ENCODE results near the gene ARHGAP24. TPM values are rescaled to one million over a fixed set of nuclear protein-coding genes. Genes with fewer than 3 reads are reported as not detected.

The ARHGAP24 gene
- total and polyA plus RNA-seq, 2 experiments from 2014 or later, result 5.1 to 8.6 TPM

GRCh38 chr4:85717351-85717750 is 242.4 kb downstream of the ARHGAP24 start:
- DNase-seq (ENCODE audit: low read depth in 1 of 2, low spot score in 1 of 2), result peak in 1 of 2 donors; percentile 38
- no peak overlapping the region for H3K27ac ChIP-seq
- H3K4me3 ChIP-seq, result no peak overlapping the region
- TF ChIP-seq, protein P1, sequence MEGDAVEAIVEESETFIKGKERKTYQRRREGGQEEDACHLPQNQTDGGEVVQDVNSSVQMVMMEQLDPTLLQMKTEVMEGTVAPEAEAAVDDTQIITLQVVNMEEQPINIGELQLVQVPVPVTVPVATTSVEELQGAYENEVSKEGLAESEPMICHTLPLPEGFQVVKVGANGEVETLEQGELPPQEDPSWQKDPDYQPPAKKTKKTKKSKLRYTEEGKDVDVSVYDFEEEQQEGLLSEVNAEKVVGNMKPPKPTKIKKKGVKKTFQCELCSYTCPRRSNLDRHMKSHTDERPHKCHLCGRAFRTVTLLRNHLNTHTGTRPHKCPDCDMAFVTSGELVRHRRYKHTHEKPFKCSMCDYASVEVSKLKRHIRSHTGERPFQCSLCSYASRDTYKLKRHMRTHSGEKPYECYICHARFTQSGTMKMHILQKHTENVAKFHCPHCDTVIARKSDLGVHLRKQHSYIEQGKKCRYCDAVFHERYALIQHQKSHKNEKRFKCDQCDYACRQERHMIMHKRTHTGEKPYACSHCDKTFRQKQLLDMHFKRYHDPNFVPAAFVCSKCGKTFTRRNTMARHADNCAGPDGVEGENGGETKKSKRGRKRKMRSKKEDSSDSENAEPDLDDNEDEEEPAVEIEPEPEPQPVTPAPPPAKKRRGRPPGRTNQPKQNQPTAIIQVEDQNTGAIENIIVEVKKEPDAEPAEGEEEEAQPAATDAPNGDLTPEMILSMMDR (IDR thresholded peaks at IDR 0.05; ENCODE audit: low read depth, low read length), result no peak
- H3K9me3 ChIP-seq (ENCODE audit: low read depth), result no peaks in the 10 kb centered on the region
- no peaks in the 10 kb centered on the region for H3K36me3 ChIP-seq
- H3K4me1 ChIP-seq (ENCODE audit: low read depth), result no peaks in the 10 kb centered on the region
- H3K27me3 ChIP-seq, result no peaks in the 10 kb centered on the region

DNA sequence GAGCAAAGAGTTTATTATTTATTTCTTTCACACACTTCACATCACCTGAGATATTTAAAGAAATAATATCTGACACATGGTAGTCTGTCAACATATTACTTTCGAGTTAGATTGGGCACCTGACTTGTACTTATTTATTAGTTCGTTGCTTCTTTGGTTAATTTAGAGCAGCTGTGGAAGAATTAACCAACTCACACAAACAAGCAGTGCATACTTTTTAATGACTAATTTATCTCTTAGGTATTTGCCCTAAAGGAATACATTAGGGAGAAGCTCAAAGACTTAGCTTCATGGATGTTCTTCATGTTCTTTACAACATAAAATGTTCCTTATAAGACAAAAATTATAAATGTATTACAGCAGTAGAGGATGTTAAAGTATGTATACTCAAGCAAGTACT is 242.9 kb downstream of the ARHGAP24 start:
- no peak for DNase-seq (ENCODE audit: low read depth in 1 of 2, low spot score in 1 of 2)
- H3K4me1 ChIP-seq (ENCODE audit: low read depth), result no peaks in the 10 kb centered on the region
- H3K36me3 ChIP-seq, result no peaks in the 10 kb centered on the region
- no peaks in the 10 kb centered on the region for H3K9me3 ChIP-seq (ENCODE audit: low read depth)
- TF ChIP-seq, protein P1 (IDR thresholded peaks at IDR 0.05; ENCODE audit: low read depth, low read length), result no peak
- H3K27ac ChIP-seq, result no peak overlapping the region
- H3K4me3 ChIP-seq, result no peak overlapping the region
- no peaks in the 10 kb centered on the region for H3K27me3 ChIP-seq

GRCh38 chr4:85720735-85721134 is 245.8 kb downstream of the ARHGAP24 start:
- TF ChIP-seq, protein P1 (IDR thresholded peaks at IDR 0.05; ENCODE audit: low read depth, low read length), result no peak
- DNase-seq (ENCODE audit: low read depth in 1 of 2, low spot score in 1 of 2), result peak in 1 of 2 donors; percentile 62
- Histone ChIP-seq H3K9me3 (ENCODE audit: low read depth) (no peaks in the 10 kb centered on the region), H3K4me1 (ENCODE audit: low read depth) (no peaks in the 10 kb centered on the region), H3K27ac (no peak overlapping the region), H3K4me3 (no peak overlapping the region), H3K27me3 (no peaks in the 10 kb centered on the region), H3K36me3 (no peaks in the 10 kb centered on the region)

DNA sequence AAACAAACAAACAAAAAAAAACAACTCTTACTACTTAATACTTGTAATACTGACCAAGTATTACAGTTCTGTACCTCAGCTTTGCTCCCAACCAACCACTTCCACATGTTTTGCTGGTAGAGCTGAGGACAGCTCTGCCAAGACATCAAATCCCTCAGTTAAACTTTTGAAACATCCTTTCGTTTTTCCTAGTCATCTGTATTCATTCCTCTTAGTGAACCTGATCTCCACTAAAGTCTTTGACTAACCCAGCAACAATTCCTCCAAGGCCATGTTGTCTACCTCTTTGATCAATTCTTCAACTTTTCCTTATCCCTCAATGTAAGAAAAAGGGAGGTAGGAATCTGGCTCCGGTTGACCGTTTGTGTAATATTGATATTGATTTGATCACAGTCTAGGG is 247.5 kb downstream of the ARHGAP24 start:
- Histone ChIP-seq H3K27me3 (no peaks in the 10 kb centered on the region), H3K4me3 (no peak overlapping the region), H3K36me3 (no peaks in the 10 kb centered on the region), H3K4me1 (ENCODE audit: low read depth) (no peaks in the 10 kb centered on the region), H3K9me3 (ENCODE audit: low read depth) (no peaks in the 10 kb centered on the region), H3K27ac (no peak overlapping the region)
- TF ChIP-seq, protein P1 (IDR thresholded peaks at IDR 0.05; ENCODE audit: low read depth, low read length), result no peak
- no peak for DNase-seq (ENCODE audit: low read depth in 1 of 2, low spot score in 1 of 2)

DNA sequence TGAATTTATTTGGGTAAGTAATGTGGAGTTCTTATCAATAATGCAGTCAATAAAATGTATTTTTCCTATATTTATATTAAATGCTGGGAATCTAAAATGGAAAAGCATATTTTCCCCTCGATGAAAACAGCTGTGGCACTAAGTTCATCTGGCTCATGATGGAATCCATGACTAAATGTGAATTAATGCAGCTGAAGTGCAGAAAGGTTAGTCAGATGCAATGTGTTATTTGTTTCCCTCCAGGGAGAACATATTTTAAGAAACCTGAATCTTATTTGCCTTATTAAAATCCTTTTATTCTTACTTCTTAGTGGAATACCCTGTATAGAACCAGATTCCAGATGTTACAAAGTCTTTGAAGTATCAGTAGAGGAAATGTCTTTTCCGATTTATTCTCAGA is 247.9 kb downstream of the ARHGAP24 start:
- H3K4me1 ChIP-seq (ENCODE audit: low read depth), result no peaks in the 10 kb centered on the region
- TF ChIP-seq, protein P1 (IDR thresholded peaks at IDR 0.05; ENCODE audit: low read depth, low read length), result no peak
- DNase-seq (ENCODE audit: low read depth in 1 of 2, low spot score in 1 of 2), result no peak
- no peaks in the 10 kb centered on the region for H3K27me3 ChIP-seq
- H3K36me3 ChIP-seq, result no peaks in the 10 kb centered on the region
- no peak overlapping the region for H3K27ac ChIP-seq
- H3K4me3 ChIP-seq, result no peak overlapping the region
- H3K9me3 ChIP-seq (ENCODE audit: low read depth), result no peaks in the 10 kb centered on the region
